ENCODE measurements around the gene ARHGEF16. TPM values are rescaled to one million over a fixed set of nuclear protein-coding genes. Genes with fewer than 3 reads are reported as not detected.

Gene ARHGEF16
- total RNA-seq, 1 donor from 2014 or later: 1.6 TPM

GRCh38 chr1:3420218-3420951 is 34.1 kb upstream of the ARHGEF16 start:
- DNase-seq (ENCODE audit: low spot score): no peak

- DNase-seq (ENCODE audit: low spot score): no peak
These were observed 31.8 kb upstream of the ARHGEF16 start for GRCh38 chr1:3422638-3423037.

GRCh38 chr1:3423245-3423829 is 31.1 kb upstream of the ARHGEF16 start:
- no peak for DNase-seq (ENCODE audit: low spot score)

- DNase-seq (ENCODE audit: low spot score): no peak
These were observed 30.4 kb upstream of the ARHGEF16 start for GRCh38 chr1:3423896-3424611.

GRCh38 chr1:3425486-3426215 is 28.8 kb upstream of the ARHGEF16 start:
- DNase-seq (ENCODE audit: low spot score): no peak

- DNase-seq (ENCODE audit: low spot score): no peak
These were observed 27.4 kb upstream of the ARHGEF16 start for GRCh38 chr1:3426956-3427535.

- no peak for DNase-seq (ENCODE audit: low spot score)
These were observed 26.5 kb upstream of the ARHGEF16 start for GRCh38 chr1:3427711-3428704.

GRCh38 chr1:3428899-3429298 is 25.6 kb upstream of the ARHGEF16 start:
- DNase-seq (ENCODE audit: low spot score): no peak

GRCh38 chr1:3429320-3429719 is 25.1 kb upstream of the ARHGEF16 start:
- DNase-seq (ENCODE audit: low spot score): no peak

- no peak for DNase-seq (ENCODE audit: low spot score)
These were observed 24.7 kb upstream of the ARHGEF16 start for GRCh38 chr1:3429766-3430165.

- DNase-seq (ENCODE audit: low spot score): no peak
These were observed 24.1 kb upstream of the ARHGEF16 start for GRCh38 chr1:3430406-3430805.

- no peak for DNase-seq (ENCODE audit: low spot score)
These were observed 23.6 kb upstream of the ARHGEF16 start for GRCh38 chr1:3430820-3431219.

- DNase-seq (ENCODE audit: low spot score): no peak
These were observed 23.2 kb upstream of the ARHGEF16 start for GRCh38 chr1:3431266-3431665.

GRCh38 chr1:3431686-3432085 is 22.8 kb upstream of the ARHGEF16 start:
- DNase-seq (ENCODE audit: low spot score): no peak

- no peak for DNase-seq (ENCODE audit: low spot score)
These were observed 22.2 kb upstream of the ARHGEF16 start for GRCh38 chr1:3432306-3432705.

GRCh38 chr1:3433076-3433475 is 21.4 kb upstream of the ARHGEF16 start:
- DNase-seq (ENCODE audit: low spot score): no peak

GRCh38 chr1:3433596-3434320 is 20.7 kb upstream of the ARHGEF16 start:
- no peak for DNase-seq (ENCODE audit: low spot score)

- DNase-seq (ENCODE audit: low spot score): no peak
These were observed 19.9 kb upstream of the ARHGEF16 start for GRCh38 chr1:3434406-3435110.

- no peak for DNase-seq (ENCODE audit: low spot score)
These were observed 18.8 kb upstream of the ARHGEF16 start for GRCh38 chr1:3435666-3436065.
